Stimulated activated CD8-positive, alpha-beta memory T cell treated with anti-CD3 and anti-CD28 coated beads, Interleukin-7, amount 100 ng/mL, for 4 hours (primary cell): ENCODE results near the gene ZFP3.
"Not testable (repeated sequence)": the region's sequence is repeated elsewhere in the genome, so short reads cannot be mapped to it uniquely, and the experiment has no call there.

Source experiments
- DNase-seq, 2 donors: peaks; one replicate each; pipeline ENCODE4 v3.0.0-alpha.2; 2020; ENCODE audit warnings: low read depth in 2 of 2

ZFP3 gene

GRCh38 chr17:5138616-5139457 is 60.6 kb downstream of the ZFP3 start:
- no peak for DNase-seq

DNA sequence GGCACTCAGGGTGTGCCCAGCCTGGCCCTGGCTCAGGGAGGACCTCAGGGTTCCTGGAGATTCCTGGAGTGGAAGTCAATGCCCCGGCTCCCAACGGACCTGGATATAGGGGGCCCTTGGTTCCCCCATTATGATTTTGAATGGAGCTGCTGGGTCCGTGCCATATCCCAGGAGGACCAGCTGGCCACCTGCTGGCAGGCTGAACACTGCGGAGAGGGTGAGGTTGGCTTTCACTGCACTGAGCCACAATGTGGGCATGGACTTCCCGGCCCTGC is 61.1 kb downstream of the ZFP3 start:
- DNase-seq, result no peak

DNA sequence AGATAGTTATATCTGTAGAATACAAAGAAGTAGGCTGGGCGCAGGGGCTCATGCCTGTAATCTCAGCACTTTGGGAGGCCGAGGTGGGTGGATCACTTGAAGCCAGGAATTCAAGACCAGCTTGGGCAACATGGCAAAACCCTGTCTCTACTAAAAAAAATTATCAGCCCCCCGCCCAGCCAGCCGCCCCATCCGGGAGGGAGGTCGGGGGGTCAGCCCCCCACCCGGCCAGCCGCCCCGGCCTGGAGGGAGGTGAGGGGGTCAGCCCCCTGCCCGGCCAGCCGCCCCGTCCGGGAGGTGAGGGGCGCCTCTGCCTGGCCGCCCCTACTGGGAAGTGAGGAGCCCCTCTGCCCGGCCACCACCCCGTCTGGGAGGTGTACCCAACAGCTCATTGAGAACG is 64.6 kb downstream of the ZFP3 start:
- DNase-seq, result not testable (repeated sequence)
